T-cell (primary cell): ENCODE measurements around the gene ANKDD1A. TPM values are rescaled to one million over a fixed set of nuclear protein-coding genes. Genes with fewer than 3 reads are reported as not detected.

Experiments
- ATAC-seq, 4 experiments: fragments of 200-7000 bp in 3 of 4; fragments of 150-1000 bp in 1 of 4; cut with Tn5 transposase; replicated peaks in 1 of 4; 1 replicate in 3 of 4; 2 replicates in 1 of 4; pipeline ENCODE4 v1.10.0; 2021; ENCODE audit warnings: moderate library complexity in 3 of 4, mild to moderate bottlenecking in 2 of 4, moderate number of reproducible peaks in 1 of 4
- CTCF ChIA-PET, 2 donors: fragments of 300-600 bp; sonication (Branson Sonifier 250); formaldehyde crosslinking; loops; one replicate each; lab custom pipeline; 2022; ENCODE audit warnings: antibody characterized with exemption in 2 of 2; lab: Charles Lee
- POLR2A ChIA-PET, 2 donors: fragments of 300-600 bp; sonication (Branson Sonifier 250); formaldehyde crosslinking; loops; one replicate each; lab custom pipeline; 2022; ENCODE audit warnings: antibody characterized with exemption in 2 of 2; lab: Charles Lee
- DNase-seq, 35 experiments: peaks; one replicate each; pipeline versions ENCODE4 v3.0.0 to v3.0.0-alpha.2; 2013 to 2023
- H3K27ac ChIP-seq: one replicate; pipeline ENCODE4 v1.5.1; 2013; ENCODE audit warnings: low read length
- H3K27me3 ChIP-seq, 2 experiments: replicated peaks in 1 of 2; 1 replicate in 1 of 2; 2 replicates in 1 of 2; pipeline versions ENCODE4 v1.6.1 to v1.7.0; 2013; ENCODE audit warnings: low read length in 1 of 2, mixed read lengths in 1 of 2; ENCODE audit not compliant: control insufficient read depth in 2 of 2, insufficient read depth in 2 of 2; ENCODE audit errors: extremely low read depth in 1 of 2
- H3K36me3 ChIP-seq, 2 donors: 1 replicate in 1 of 2; 2 replicates in 1 of 2; pipeline versions ENCODE4 v1.6.1 to v1.7.0; 2013; ENCODE audit warnings: low read length in 1 of 2; ENCODE audit not compliant: control insufficient read depth in 2 of 2, insufficient read depth in 1 of 2; ENCODE audit errors: extremely low read depth in 1 of 2
- H3K4me1 ChIP-seq, 2 experiments: 1 replicate in 1 of 2; 2 replicates in 1 of 2; pipeline versions ENCODE4 v1.6.1 to v1.7.0; 2013; ENCODE audit warnings: low read length in 2 of 2, mixed read lengths in 1 of 2; ENCODE audit not compliant: insufficient read depth in 2 of 2, control insufficient read depth in 1 of 2; ENCODE audit errors: extremely low read depth in 1 of 2
- H3K4me3 ChIP-seq, 2 donors: 1 replicate in 1 of 2; 2 replicates in 1 of 2; pipeline versions ENCODE4 v1.5.1 to v1.7.0; 2013; ENCODE audit warnings: mild to moderate bottlenecking in 2 of 2, low read length in 1 of 2, moderate library complexity in 1 of 2; ENCODE audit not compliant: control insufficient read depth in 1 of 2; ENCODE audit errors: extremely low read depth in 1 of 2
- H3K9me3 ChIP-seq: 2 replicates; pipeline ENCODE4 v1.7.0; 2013
- H3K27ac Mint-ChIP-seq, 2 donors: one replicate each; pipeline ENCODE4 v1.8.0; 2020 to 2021; ENCODE audit warnings: mild to moderate bottlenecking in 2 of 2, mixed read lengths in 2 of 2
- H3K27me3 Mint-ChIP-seq, 2 donors: one replicate each; pipeline ENCODE4 v1.8.0; 2021 to 2022; ENCODE audit warnings: mixed read lengths in 2 of 2
- H3K36me3 Mint-ChIP-seq: one replicate; pipeline ENCODE4 v1.8.0; 2021; ENCODE audit warnings: mixed read lengths
- H3K4me1 Mint-ChIP-seq, 3 donors: one replicate each; pipeline ENCODE4 v1.8.0; 2020 to 2022; ENCODE audit warnings: mixed read lengths in 3 of 3, mild to moderate bottlenecking in 1 of 3
- H3K4me3 Mint-ChIP-seq, 3 donors: one replicate each; pipeline ENCODE4 v1.8.0; 2020 to 2022; ENCODE audit warnings: mild to moderate bottlenecking in 3 of 3, mixed read lengths in 3 of 3, moderate library complexity in 3 of 3
- H3K9me3 Mint-ChIP-seq, 3 donors: one replicate each; pipeline ENCODE4 v1.8.0; 2020 to 2022; ENCODE audit warnings: mixed read lengths in 3 of 3
- WGBS: methylation state at CpG from one replicate; pipeline ENCODE4 v1.1.5; 2013; ENCODE audit warnings: missing lambda C conversion rate; ENCODE audit not compliant: insufficient coverage; 5-methylcytosine and 5-hydroxymethylcytosine counted together
- total RNA-seq, 35 experiments: library from RNA in 6 of 35; stranded (reverse) in 6 of 35; fragments of 120-200 nt in 1 of 35; gene quantifications; one replicate each; pipeline versions ENCODE4 v1.2.1 to v1.2.4 and lab custom pipeline; 2013 to 2026

ANKDD1A gene
- total RNA-seq, 5 donors from 2014 or later (not counting 1 experiment from before 2014, with no cell fraction given), result 1.7 to 13.4 (median 7.9) TPM

DNA sequence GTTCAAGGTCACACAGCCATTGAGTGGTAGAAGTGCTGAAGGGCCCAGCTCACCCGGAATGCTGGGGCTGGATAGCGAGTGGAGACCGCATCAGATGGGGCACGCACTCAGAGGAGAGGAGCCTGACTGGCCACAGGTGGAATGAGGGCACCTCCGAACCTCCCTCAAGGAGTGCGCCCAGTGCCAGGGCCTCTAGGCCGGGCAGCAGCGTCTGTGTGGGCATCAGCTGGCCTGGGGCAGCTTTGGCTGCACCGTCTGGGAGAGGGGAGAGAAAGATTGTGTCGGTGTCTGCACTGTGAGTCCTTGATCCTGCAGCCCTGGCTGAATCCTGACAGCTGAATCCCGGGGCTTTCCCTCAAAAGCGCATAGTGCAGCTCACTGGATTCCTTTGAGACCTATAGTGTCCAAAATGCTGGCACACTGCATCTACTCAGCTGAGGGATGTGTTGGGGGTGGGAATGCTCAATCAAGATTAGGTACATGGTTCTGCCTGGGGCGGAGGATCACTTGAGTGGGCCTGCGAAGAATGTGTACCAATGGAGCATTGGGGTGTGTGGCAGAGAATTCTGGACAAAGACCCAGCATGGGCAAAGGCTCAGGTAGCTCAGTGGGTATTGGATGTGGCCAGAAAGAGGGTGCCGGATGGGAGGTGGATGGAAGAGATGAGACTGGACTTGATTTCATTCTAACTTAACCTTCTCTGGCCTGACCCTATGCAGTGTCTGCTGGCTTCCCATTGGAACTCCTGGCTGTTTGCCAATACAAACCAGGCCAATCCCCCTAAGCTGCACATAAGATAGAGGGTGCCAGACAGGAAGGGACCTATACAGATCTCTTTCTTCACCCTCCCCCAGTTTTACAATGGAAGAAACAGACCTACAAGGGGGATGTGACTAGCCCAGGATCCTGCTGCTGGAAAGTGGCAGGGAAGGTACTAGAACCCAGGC is 950 bp downstream of the ANKDD1A start:
- peaks cover 10% of the 10 kb centered on the region for H3K36me3 Mint-ChIP-seq
- Histone ChIP-seq H3K36me3 (no peaks in the 10 kb centered on the region), H3K4me1 (peaks cover 0 to 13% of the 10 kb centered on the region in 2 experiments), H3K4me3 (no peak overlapping the region), H3K9me3 (no peaks in the 10 kb centered on the region), H3K27ac (no peak overlapping the region), H3K27me3 (peaks cover 0 to 27% of the 10 kb centered on the region in 2 experiments)
- DNase-seq (no peak), ATAC-seq (no peak)
- no peaks in the 10 kb centered on the region for H3K9me3 Mint-ChIP-seq
- H3K4me3 Mint-ChIP-seq, result peak overlapping the region; percentile 34 to 71 (median 50)
- POLR2A ChIA-PET, result interaction anchor here in 1 of 2 donors (0.6 kb wide), 1 partner anchor 130 kb away, joined by 3 read pairs; no protein-coding TSS in a partner anchor
- H3K4me1 Mint-ChIP-seq, result peaks cover 9 to 20% (median 11%) of the 10 kb centered on the region in 3 donors
- CTCF ChIA-PET, result interaction anchor here in 1 of 2 donors (1.2 kb wide), 1 partner anchor 182 kb away, joined by 3 read pairs; no protein-coding TSS in a partner anchor
- peaks cover 0 to 8% of the 10 kb centered on the region in 2 donors for H3K27me3 Mint-ChIP-seq
- H3K27ac Mint-ChIP-seq, result no peak overlapping the region
- WGBS, result 99% methylated on average over 14 of the region's 15 CpGs

DNA sequence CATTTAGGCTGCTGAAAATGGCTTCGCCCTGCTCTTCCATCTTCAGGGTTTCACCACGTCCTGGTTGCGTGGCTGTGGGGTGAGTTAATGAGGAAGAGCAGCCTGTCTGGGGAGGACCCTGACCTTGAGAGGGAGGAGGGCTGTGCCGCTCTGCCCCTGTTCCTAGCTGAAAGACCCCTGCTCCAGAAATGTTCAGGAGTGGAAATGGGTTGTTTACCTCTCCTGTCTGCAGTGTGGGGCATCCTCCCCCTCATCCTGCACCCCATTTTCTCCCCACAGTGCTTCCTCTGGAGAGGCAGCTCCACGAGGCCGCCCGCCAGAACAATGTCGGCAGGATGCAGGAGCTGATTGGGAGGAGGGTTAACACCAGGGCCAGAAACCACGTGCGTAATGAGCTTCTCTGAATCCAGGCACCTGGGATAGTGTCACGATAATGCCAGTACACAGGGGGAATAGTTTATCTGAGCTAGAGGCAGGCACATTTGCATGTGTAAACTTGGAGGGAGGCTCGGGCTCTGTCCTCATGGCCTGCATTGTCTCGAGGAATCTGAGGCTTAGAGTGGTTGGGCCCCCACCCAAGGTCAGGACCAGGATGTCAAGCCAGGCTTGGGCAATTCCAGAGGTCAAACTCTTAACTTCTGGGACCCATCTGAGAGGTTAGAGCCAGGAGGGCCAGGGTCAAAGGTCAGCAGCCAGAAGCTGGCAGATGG is 4.0 kb downstream of the ANKDD1A start:
- H3K4me3 ChIP-seq, result no peak overlapping the region
- H3K4me1 ChIP-seq, result peaks cover 0 to 13% of the 10 kb centered on the region in 2 experiments
- ChIA-PET POLR2A (no interaction called here), CTCF (interaction anchor here in 1 of 2 donors (0.6 kb wide), 1 partner anchor 27 kb away, joined by 3 read pairs; no protein-coding TSS in a partner anchor)
- H3K4me1 Mint-ChIP-seq, result peaks cover 9 to 20% (median 11%) of the 10 kb centered on the region in 3 donors
- peaks cover 11% of the 10 kb centered on the region for H3K36me3 Mint-ChIP-seq
- no peak overlapping the region for H3K4me3 Mint-ChIP-seq
- H3K9me3 Mint-ChIP-seq, result no peaks in the 10 kb centered on the region
- no peaks in the 10 kb centered on the region for H3K9me3 ChIP-seq
- peaks cover 0 to 23% of the 10 kb centered on the region in 2 experiments for H3K27me3 ChIP-seq
- H3K27ac Mint-ChIP-seq, result no peak overlapping the region
- DNase-seq, result no peak
- WGBS, result 64% methylated on average over 10 of the region's 13 CpGs
- H3K27ac ChIP-seq, result no peak overlapping the region
- H3K27me3 Mint-ChIP-seq, result peaks cover 0 to 8% of the 10 kb centered on the region in 2 donors
- ATAC-seq, result no peak
- H3K36me3 ChIP-seq, result no peaks in the 10 kb centered on the region

DNA sequence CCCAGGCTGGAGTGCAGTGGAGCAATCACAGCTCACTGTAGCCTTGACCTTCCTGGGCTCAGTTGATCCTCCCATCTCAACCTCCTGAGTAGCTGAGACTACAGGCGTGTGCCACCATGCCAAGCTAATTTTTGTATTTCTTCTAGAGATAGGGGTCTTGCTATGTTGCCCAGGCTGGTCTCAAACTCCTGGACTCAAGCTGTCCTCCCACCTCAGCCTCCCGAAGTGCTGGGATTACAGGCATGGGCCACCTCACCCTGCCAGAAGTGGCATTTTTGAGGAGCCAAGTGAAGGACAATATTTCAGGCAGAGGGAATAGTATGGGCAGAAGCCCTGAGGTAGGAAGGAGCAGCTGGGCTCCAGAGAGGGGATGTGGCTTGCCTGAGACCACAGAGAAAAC is 4.7 kb downstream of the ANKDD1A start:
- Histone ChIP-seq H3K4me3 (no peak overlapping the region), H3K9me3 (no peaks in the 10 kb centered on the region), H3K36me3 (no peaks in the 10 kb centered on the region), H3K4me1 (peaks cover 0 to 10% of the 10 kb centered on the region in 2 experiments), H3K27me3 (peaks cover 0 to 20% of the 10 kb centered on the region in 2 experiments), H3K27ac (no peak overlapping the region)
- Mint-ChIP-seq H3K27me3 (peaks cover 0 to 1% of the 10 kb centered on the region in 2 donors), H3K4me1 (peaks cover 4 to 13% (median 6%) of the 10 kb centered on the region in 3 donors), H3K4me3 (no peak overlapping the region), H3K36me3 (peaks cover 11% of the 10 kb centered on the region), H3K9me3 (no peaks in the 10 kb centered on the region), H3K27ac (no peak overlapping the region)
- CTCF ChIA-PET, result interaction anchor here (0.6 kb wide), 3 partner anchors 18 to 103 kb away, joined by 3 read pairs; no protein-coding TSS in a partner anchor
- DNase-seq, result no peak
- POLR2A ChIA-PET, result no interaction called here
- no peak for ATAC-seq
- no CpG with 5 or more reads among the region's 2 CpGs for WGBS

DNA sequence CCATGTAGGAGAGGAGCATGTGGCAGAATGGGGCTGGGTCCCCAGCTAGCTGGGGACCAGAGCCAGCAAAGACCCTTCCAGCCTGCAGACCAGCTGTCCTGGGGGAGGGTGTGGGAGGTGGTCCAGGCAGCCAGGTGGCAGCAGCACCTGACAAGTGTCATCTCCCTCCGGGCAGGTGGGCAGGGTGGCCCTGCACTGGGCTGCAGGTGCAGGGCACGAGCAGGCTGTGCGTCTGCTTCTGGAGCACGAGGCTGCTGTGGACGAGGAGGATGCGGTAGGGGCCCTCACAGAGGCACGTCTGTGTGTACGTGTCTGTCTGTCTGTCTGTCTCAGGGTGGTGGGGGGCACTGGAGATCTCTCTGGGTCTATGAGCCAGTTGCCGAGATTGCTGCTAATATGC is 5.5 kb downstream of the ANKDD1A start:
- CTCF ChIA-PET, result no interaction called here
- Histone ChIP-seq H3K27me3 (peaks cover 0 to 13% of the 10 kb centered on the region in 2 experiments), H3K9me3 (no peaks in the 10 kb centered on the region), H3K36me3 (no peaks in the 10 kb centered on the region), H3K4me1 (peaks cover 0 to 2% of the 10 kb centered on the region in 2 experiments), H3K27ac (no peak overlapping the region), H3K4me3 (no peak overlapping the region)
- Mint-ChIP-seq H3K27me3 (no peaks in the 10 kb centered on the region), H3K4me3 (no peak overlapping the region), H3K4me1 (peaks cover 2 to 10% (median 4%) of the 10 kb centered on the region in 3 donors), H3K36me3 (peaks cover 11% of the 10 kb centered on the region), H3K27ac (no peak overlapping the region), H3K9me3 (no peaks in the 10 kb centered on the region)
- ATAC-seq (no peak), DNase-seq (no peak)
- POLR2A ChIA-PET, result no interaction called here
- 88% methylated on average over 8 of the region's 9 CpGs for WGBS

DNA sequence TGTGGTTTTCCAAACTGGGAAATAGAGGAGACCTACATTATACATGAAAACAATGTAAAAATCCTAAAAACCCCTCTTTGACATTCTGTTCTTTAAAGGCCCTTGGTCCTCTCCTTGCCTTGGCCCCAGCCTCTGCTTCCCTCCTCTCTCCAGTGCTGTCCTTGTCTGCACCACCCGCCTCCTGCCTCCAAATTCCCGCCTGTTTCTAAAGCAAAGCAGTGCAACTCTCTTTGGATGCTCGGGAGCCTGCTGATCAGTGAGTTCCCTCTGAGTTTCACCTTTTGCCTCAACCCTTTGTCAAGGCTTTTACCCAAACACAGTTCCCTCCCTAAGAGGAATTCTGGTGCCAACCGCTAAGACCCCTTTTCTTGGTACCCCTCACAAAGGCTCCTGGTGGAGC is 8.0 kb downstream of the ANKDD1A start:
- Histone ChIP-seq H3K4me1 (no peaks in the 10 kb centered on the region), H3K9me3 (no peaks in the 10 kb centered on the region), H3K27me3 (peaks cover 0 to 4% of the 10 kb centered on the region in 2 experiments), H3K36me3 (no peaks in the 10 kb centered on the region), H3K4me3 (no peak overlapping the region), H3K27ac (no peak overlapping the region)
- Mint-ChIP-seq H3K27me3 (no peaks in the 10 kb centered on the region), H3K4me1 (peaks cover 0 to 4% (median 2%) of the 10 kb centered on the region in 3 donors), H3K36me3 (peaks cover 9% of the 10 kb centered on the region), H3K9me3 (no peaks in the 10 kb centered on the region), H3K27ac (no peak overlapping the region), H3K4me3 (no peak overlapping the region)
- ChIA-PET CTCF (interaction anchor here in 1 of 2 donors (0.5 kb wide), 1 partner anchor 158 kb away, joined by 4 read pairs; no protein-coding TSS in a partner anchor), POLR2A (no interaction called here)
- no peak for ATAC-seq
- no peak for DNase-seq
- 76% methylated on average over 2 of the region's 4 CpGs for WGBS

DNA sequence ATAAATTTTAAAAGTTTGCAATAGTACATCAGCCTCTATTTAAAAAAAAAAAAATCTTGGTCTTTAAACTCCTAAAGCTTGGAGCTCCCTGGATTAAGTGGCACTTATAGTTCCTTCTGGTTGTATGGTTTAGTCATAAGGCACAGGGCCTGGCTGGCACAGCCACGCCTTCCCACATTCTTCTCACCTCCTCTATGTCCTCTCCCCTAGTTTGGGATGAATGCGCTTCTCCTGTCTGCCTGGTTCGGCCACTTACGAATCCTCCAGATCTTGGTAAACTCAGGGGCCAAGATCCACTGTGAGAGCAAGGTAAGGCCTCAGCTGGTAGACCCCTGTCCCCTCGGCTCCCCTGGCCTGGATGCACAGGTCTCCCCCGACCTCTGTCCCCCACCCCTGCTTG is 10.0 kb downstream of the ANKDD1A start:
- H3K27ac Mint-ChIP-seq, result no peak overlapping the region
- DNase-seq (no peak), ATAC-seq (no peak)
- Histone ChIP-seq H3K4me3 (no peak overlapping the region), H3K4me1 (no peaks in the 10 kb centered on the region), H3K27me3 (peaks cover 0 to 4% of the 10 kb centered on the region in 2 experiments), H3K9me3 (no peaks in the 10 kb centered on the region), H3K27ac (no peak overlapping the region), H3K36me3 (no peaks in the 10 kb centered on the region)
- no peaks in the 10 kb centered on the region for H3K9me3 Mint-ChIP-seq
- CTCF ChIA-PET, result no interaction called here
- no peak overlapping the region for H3K4me3 Mint-ChIP-seq
- peaks cover 19% of the 10 kb centered on the region for H3K36me3 Mint-ChIP-seq
- no peaks in the 10 kb centered on the region for H3K4me1 Mint-ChIP-seq
- POLR2A ChIA-PET, result interaction anchor here (0.6 to 0.7 kb wide), 2 partner anchors 20 to 44 kb away, joined by 3 read pairs; no protein-coding TSS in a partner anchor
- no peaks in the 10 kb centered on the region for H3K27me3 Mint-ChIP-seq
- 95% methylated on average over 3 of the region's 6 CpGs for WGBS
